Neuronal stem cell (in vitro differentiated cells): ENCODE results near the gene EPO.

ENCODE experiments used
- DNase-seq: peaks from one replicate; pipeline ENCODE4 v3.0.0-alpha.2; 2013; ENCODE audit warnings: low spot score
- H2AFZ ChIP-seq: one replicate; pipeline ENCODE4 v1.6.1; 2013; ENCODE audit warnings: mild to moderate bottlenecking, low read length, inconsistent platforms
- H2AK5ac ChIP-seq: 2 replicates; pipeline ENCODE4 v1.6.1; 2013; ENCODE audit warnings: low read depth, mild to moderate bottlenecking, inconsistent platforms, low read length, moderate library complexity, mixed read lengths
- H2BK120ac ChIP-seq: 2 replicates; pipeline ENCODE4 v1.6.1; 2013; ENCODE audit warnings: low read depth, mild to moderate bottlenecking, inconsistent platforms, low read length, moderate library complexity, mixed read lengths
- H2BK12ac ChIP-seq: one replicate; pipeline ENCODE4 v1.6.1; 2013; ENCODE audit warnings: low read length, inconsistent platforms
- H2BK15ac ChIP-seq: 2 replicates; pipeline ENCODE4 v1.6.1; 2013; ENCODE audit warnings: mild to moderate bottlenecking, low read length, inconsistent platforms, mixed read lengths
- H2BK5ac ChIP-seq: one replicate; pipeline ENCODE4 v1.6.1; 2013; ENCODE audit warnings: inconsistent platforms, mild to moderate bottlenecking, low read length, moderate library complexity
- H3K14ac ChIP-seq: one replicate; pipeline ENCODE4 v1.6.1; 2013; ENCODE audit warnings: low read length, inconsistent platforms
- H3K18ac ChIP-seq: 2 replicates; pipeline ENCODE4 v1.6.1; 2013; ENCODE audit warnings: low read length, inconsistent platforms
- H3K23ac ChIP-seq: 2 replicates; pipeline ENCODE4 v1.6.1; 2013; ENCODE audit warnings: low read depth, mild to moderate bottlenecking, mixed read lengths, low read length, inconsistent platforms; ENCODE audit not compliant: poor library complexity
- H3K27ac ChIP-seq: replicated peaks from 3 replicates; pipeline ENCODE4 v1.5.1; 2013; ENCODE audit warnings: low read length, inconsistent platforms
- H3K27me3 ChIP-seq, 3 experiments: 2 replicates each; pipeline ENCODE4 v1.6.1; 2013; ENCODE audit warnings: low read length in 3 of 3, mild to moderate bottlenecking in 2 of 3, inconsistent platforms in 1 of 3, low read depth in 1 of 3, mixed read lengths in 1 of 3, moderate library complexity in 1 of 3; ENCODE audit not compliant: control insufficient read depth in 3 of 3, insufficient read depth in 3 of 3
- H3K36me3 ChIP-seq, 2 donors: replicated peaks in 1 of 2; 2 replicates each; pipeline ENCODE4 v1.6.1; 2013; ENCODE audit warnings: low read length in 2 of 2; ENCODE audit not compliant: control insufficient read depth in 2 of 2, insufficient read depth in 2 of 2
- H3K4ac ChIP-seq: 2 replicates; pipeline ENCODE4 v1.6.1; 2013; ENCODE audit warnings: inconsistent platforms, mild to moderate bottlenecking, low read length, moderate library complexity
- H3K4me1 ChIP-seq, 2 donors: 1 replicate in 1 of 2; 2 replicates in 1 of 2; pipeline ENCODE4 v1.6.1; 2013; ENCODE audit warnings: low read length in 2 of 2, low read depth in 1 of 2; ENCODE audit not compliant: control insufficient read depth in 2 of 2, insufficient read depth in 1 of 2
- H3K4me2 ChIP-seq: one replicate; pipeline ENCODE4 v1.6.1; 2013; ENCODE audit warnings: mild to moderate bottlenecking, low read length, inconsistent platforms; ENCODE audit not compliant: insufficient read depth, poor library complexity, severe bottlenecking
- H3K4me3 ChIP-seq, 2 donors: 2 replicates each; pipeline ENCODE4 v1.5.1; 2013; ENCODE audit warnings: low read length in 2 of 2, mild to moderate bottlenecking in 2 of 2, inconsistent platforms in 1 of 2, moderate library complexity in 1 of 2
- H3K79me1 ChIP-seq: one replicate; pipeline ENCODE4 v1.6.1; 2013; ENCODE audit warnings: low read depth, mild to moderate bottlenecking, inconsistent platforms, low read length, moderate library complexity
- H3K9ac ChIP-seq: one replicate; pipeline ENCODE4 v1.6.1; 2013; ENCODE audit warnings: mild to moderate bottlenecking, low read depth, low read length, inconsistent platforms; ENCODE audit not compliant: poor library complexity
- H3K9me3 ChIP-seq, 2 donors: replicated peaks in 1 of 2; 2 replicates each; pipeline versions ENCODE3 to v1.6.1; 2013; ENCODE audit warnings: low read length in 2 of 2, mild to moderate bottlenecking in 2 of 2, inconsistent platforms in 1 of 2, low read depth in 1 of 2, mixed read lengths in 1 of 2, moderate library complexity in 1 of 2; ENCODE audit not compliant: control insufficient read depth in 2 of 2, insufficient read depth in 1 of 2
- H4K8ac ChIP-seq: one replicate; pipeline ENCODE4 v1.6.1; 2013; ENCODE audit warnings: low read depth, mild to moderate bottlenecking, inconsistent platforms, low read length, moderate library complexity
- H4K91ac ChIP-seq: one replicate; pipeline ENCODE4 v1.6.1; 2013; ENCODE audit warnings: low read length, low read depth, mild to moderate bottlenecking, inconsistent platforms; ENCODE audit not compliant: poor library complexity
- WGBS, 2 donors: extraction: QIAGEN DNeasy Blood & Tissue Kit; methylation state at CpG; one replicate each; pipeline ENCODE4 v1.1.7; 2013; ENCODE audit warnings: missing lambda C conversion rate in 2 of 2, mixed read lengths in 1 of 2; ENCODE audit not compliant: insufficient read length in 2 of 2, insufficient replicate concordance in 1 of 2; ENCODE audit errors: extremely low coverage in 2 of 2; 5-methylcytosine and 5-hydroxymethylcytosine counted together

EPO gene

DNA sequence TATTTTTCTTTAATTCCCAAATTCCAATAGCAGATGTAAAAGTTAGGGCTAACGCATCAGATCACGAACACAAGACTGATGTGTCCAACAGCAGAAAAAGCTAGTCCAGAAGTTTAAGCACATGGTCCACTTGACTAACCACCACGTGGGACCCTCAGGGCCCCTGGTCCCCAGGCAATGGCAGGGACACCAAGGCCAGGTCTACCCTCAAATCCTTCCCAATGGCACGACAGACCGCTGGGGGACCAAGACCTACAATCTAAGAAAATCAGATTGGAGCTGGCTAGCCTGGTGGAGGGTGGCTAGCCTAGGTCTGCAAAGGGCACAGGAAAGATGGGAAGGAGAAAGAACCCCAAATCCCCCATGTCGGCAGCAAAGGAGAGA, 27.7 kb upstream of the EPO start:
- Histone ChIP-seq H2AK5ac (peak overlapping the region; percentile 12), H3K9ac (no peak overlapping the region), H4K91ac (no peak overlapping the region), H3K4ac (no peak overlapping the region), H3K27me3 (peaks cover 0 to 2% (median 0%) of the 10 kb centered on the region in 3 experiments), H3K36me3 (peaks cover 27 to 44% of the 10 kb centered on the region in 2 donors), H2BK12ac (no peak overlapping the region), H3K9me3 (no peaks in the 10 kb centered on the region), H3K27ac (no peak overlapping the region), H3K79me1 (peaks cover 18% of the 10 kb centered on the region), H3K4me3 (peak overlapping the region; percentile 74 to 79), H3K18ac (no peak overlapping the region), H3K23ac (no peak overlapping the region), H2BK15ac (no peak overlapping the region), H3K4me2 (peak overlapping the region; percentile 69), H3K14ac (no peak overlapping the region), H2AFZ (no peak overlapping the region), H2BK120ac (no peak overlapping the region), H2BK5ac (no peak overlapping the region), H4K8ac (no peak overlapping the region), H3K4me1 (peaks cover 9 to 21% of the 10 kb centered on the region in 2 donors)
- no peak for DNase-seq
- WGBS, 2 donors: no CpG with 5 or more reads among the region's 6 CpGs

DNA sequence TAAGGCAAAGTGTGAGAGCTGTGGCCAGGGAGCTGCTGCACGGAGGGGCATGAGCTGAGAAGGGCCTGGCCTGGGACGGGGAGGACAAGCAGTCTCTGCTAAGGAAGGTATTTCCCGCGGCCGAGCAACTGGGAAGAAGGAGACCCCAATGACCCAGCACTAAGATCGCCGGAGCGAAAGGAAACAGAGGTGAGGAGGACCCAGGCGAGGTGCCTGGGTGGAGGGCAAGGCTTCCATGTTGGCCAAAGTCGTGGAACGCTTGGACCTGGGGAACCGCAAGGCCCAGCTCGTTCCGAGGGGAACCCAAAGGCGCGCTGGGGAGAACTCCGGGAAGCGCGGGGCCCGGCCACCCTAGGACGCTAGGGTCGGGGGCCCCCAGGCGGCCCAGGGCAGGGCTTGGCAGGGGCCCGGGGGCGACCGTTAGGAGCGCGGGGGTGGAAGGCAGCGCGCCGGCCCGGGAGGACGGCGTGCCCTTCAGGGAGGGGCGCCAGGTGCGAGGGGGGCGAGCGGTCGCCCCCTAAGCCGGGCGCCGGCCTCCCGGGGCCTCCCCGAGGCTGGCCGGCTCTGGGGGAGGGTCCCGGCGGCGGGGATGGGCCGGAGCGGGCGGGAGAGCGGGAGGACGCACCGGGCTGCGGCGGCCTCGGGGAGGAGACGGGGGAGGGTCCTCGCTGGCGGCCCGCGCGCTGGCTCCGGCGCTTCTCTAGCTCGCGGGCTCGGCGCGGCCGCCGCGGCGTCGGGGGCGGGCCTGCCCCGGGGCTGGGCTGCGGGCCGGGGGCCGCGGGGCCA, 26.8 kb upstream of the EPO start:
- H3K23ac ChIP-seq: no peak overlapping the region
- H3K4me2 ChIP-seq: peak overlapping the region; percentile 69
- H3K4me3 ChIP-seq: peak overlapping the region; percentile 74 to 79
- H2BK120ac ChIP-seq: no peak overlapping the region
- peaks cover 0 to 2% (median 0%) of the 10 kb centered on the region in 3 experiments for H3K27me3 ChIP-seq
- no peak overlapping the region for H2BK15ac ChIP-seq
- no CpG with 5 or more reads among the region's 81 CpGs for WGBS, 2 donors
- H2AFZ ChIP-seq: peak overlapping the region; percentile 53
- no peak for DNase-seq
- peaks cover 11% of the 10 kb centered on the region for H3K79me1 ChIP-seq
- peak overlapping the region; percentile 95 for H3K9ac ChIP-seq
- peak overlapping the region; percentile 3 for H2AK5ac ChIP-seq
- H3K4me1 ChIP-seq: peaks cover 9 to 21% of the 10 kb centered on the region in 2 donors
- no peak overlapping the region for H3K4ac ChIP-seq
- no peaks in the 10 kb centered on the region for H3K9me3 ChIP-seq
- H3K18ac ChIP-seq: peak overlapping the region; percentile 96
- no peak overlapping the region for H2BK12ac ChIP-seq
- H3K36me3 ChIP-seq: peaks cover 17 to 34% of the 10 kb centered on the region in 2 donors
- H2BK5ac ChIP-seq: peak overlapping the region; percentile 7
- no peak overlapping the region for H4K8ac ChIP-seq
- H4K91ac ChIP-seq: no peak overlapping the region
- no peak overlapping the region for H3K14ac ChIP-seq
- peak overlapping the region; percentile 63 for H3K27ac ChIP-seq

DNA sequence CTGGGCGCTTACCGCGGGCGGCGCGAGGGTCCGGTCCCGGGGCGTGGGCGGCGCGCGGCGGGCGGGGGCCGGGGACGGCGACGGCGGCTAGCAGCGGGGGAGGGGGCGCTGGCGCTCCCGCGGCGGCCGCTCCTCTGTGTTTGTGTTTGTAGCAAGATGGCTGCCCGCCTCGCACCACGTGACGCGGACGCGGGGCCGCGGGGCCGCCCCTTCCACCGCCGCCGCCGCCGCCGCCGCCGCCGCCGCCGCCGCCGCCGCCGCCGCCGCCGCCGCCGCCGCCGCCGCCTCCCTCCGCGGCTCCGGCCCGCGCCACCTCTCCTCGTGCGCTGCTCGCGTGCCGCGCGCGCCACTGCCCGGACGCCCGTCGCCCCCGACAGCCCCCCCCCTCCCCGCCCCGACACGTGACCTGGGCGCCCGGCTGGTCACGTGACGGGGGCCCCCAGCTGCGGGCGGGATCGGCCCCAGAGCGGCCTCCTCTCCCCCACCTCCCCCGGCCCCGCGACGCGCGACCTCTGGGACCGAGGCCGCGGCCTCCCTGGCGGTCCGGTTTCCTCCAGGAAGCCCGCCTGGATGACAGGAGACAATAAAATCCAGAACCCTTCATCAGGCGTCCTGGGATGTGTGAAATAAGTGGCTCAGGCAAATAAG, 26.0 kb upstream of the EPO start, which contains the start of gene GIGYF1:
TSS of gene GIGYF1 (minus strand) at position 153 of the 648 bp plus-strand sequence. CDS start 6,012 bp downstream, outside the sequence.
- Histone ChIP-seq H3K23ac (no peak within 1 kb of the TSS), H2AFZ (peak within 1 kb of the TSS; percentile 79), H3K27me3 (peaks cover 0 to 2% (median 0%) of the 10 kb centered on the region in 3 experiments), H3K4me1 (peaks cover 9 to 21% of the 10 kb centered on the region in 2 donors), H2BK12ac (no peak within 1 kb of the TSS), H3K9me3 (no peaks in the 10 kb centered on the region), H2BK5ac (peak within 1 kb of the TSS; percentile 7), H3K9ac (peak within 1 kb of the TSS; percentile 95), H3K4me3 (peak within 1 kb of the TSS; percentile 74 to 79), H2BK120ac (no peak within 1 kb of the TSS), H3K36me3 (peaks cover 11 to 27% of the 10 kb centered on the region in 2 donors), H4K91ac (no peak within 1 kb of the TSS), H3K4me2 (peak within 1 kb of the TSS; percentile 69), H3K18ac (peak within 1 kb of the TSS; percentile 96), H3K14ac (no peak within 1 kb of the TSS), H3K27ac (peak within 1 kb of the TSS; percentile 63), H3K79me1 (peaks cover 9% of the 10 kb centered on the region), H4K8ac (no peak within 1 kb of the TSS), H2AK5ac (peak within 1 kb of the TSS; percentile 79), H2BK15ac (no peak within 1 kb of the TSS), H3K4ac (no peak within 1 kb of the TSS)
- no peak for DNase-seq
- WGBS, 2 donors: no CpG with 5 or more reads among the region's 102 CpGs

DNA sequence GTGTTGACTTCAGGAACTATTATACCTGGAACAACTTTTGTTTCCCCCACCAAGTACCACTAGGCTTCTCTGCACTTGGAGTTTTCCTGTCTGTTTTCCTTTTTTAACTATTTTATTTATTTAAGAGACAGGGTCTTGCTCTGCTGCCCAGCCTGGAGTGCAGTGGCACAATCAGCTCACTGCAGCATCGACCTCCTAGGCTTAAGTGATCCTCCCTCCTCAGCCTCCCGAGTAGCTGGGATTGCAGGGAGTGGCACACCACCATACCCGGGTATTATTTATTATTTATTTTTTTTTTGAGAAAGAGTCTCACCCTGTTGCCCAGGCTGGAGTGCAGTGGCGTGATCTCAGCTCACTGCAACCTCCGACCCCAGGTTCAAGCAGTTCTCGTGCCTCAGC, 24.1 kb upstream of the EPO start:
- Histone ChIP-seq H3K4me2 (no peak overlapping the region), H4K8ac (no peak overlapping the region), H3K4ac (no peak overlapping the region), H3K18ac (no peak overlapping the region), H2BK5ac (no peak overlapping the region), H3K79me1 (peaks cover 3% of the 10 kb centered on the region), H2AK5ac (no peak overlapping the region), H2BK12ac (no peak overlapping the region), H2BK15ac (no peak overlapping the region), H3K4me1 (peaks cover 6 to 16% of the 10 kb centered on the region in 2 donors), H3K27ac (no peak overlapping the region), H4K91ac (no peak overlapping the region), H3K14ac (no peak overlapping the region), H3K9ac (no peak overlapping the region), H3K36me3 (peaks cover 3 to 12% of the 10 kb centered on the region in 2 donors), H3K27me3 (peaks cover 0 to 2% (median 0%) of the 10 kb centered on the region in 3 experiments), H2BK120ac (no peak overlapping the region), H3K23ac (no peak overlapping the region), H3K9me3 (no peaks in the 10 kb centered on the region), H3K4me3 (no peak overlapping the region), H2AFZ (no peak overlapping the region)
- no peak for DNase-seq
- WGBS, 2 donors: no CpG with 5 or more reads among the region's 6 CpGs
